Measurements from ENCODE around the gene ZGRF1. TPM values are rescaled to one million over a fixed set of nuclear protein-coding genes. Genes with fewer than 3 reads are reported as not detected.

The ZGRF1 gene
- total RNA-seq, 4 donors from 2014 or later, result 2.5 to 9.4 (median 6.5) TPM

DNA sequence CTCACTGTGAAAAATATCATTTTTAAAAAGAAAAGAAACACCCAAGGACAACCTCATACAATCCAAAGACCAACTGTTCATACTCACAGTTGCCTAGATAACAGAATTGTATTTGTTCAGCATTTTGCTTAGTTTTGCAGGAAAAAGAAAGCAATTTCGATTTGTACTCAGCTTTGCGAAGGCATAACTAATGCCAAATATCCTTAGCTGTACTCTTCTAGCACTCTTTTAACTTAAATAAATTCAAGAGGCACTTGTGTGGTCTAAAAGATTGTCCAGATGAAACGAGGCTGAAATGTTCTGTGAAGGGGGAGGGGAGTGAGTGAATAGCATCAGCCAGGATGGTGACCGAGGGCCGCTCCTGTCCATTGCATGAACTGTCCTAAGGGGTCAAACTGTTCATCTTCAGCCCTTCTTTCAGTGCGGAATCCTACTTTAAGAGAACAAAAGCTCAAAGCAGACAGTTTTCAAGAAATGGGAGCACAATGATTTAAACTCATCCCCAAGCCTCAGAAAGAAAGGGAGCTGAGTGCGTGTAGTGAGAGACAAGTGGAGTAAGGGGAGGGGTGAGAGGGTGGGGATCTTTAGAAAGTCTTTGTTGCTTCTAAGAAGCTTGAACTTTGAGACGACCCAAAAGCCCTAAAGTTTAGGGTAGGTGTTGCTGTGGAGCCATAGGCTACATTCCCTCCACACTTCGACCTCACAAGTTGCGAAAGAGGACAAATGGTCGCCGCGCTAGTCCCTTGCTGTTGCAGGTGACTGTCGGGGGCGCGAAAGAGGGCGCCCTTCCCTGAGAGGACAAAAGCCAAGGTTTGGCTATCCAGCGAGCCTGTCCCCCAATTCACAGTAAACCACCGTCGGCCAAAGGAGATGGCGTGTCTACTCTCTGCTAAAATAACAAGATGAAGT is 116.8 kb downstream of the ZGRF1 start:
- H3K27me3 ChIP-seq, result peaks cover 2 to 99% of the 10 kb centered on the region in 2 donors
- no peak for DNase-seq (ENCODE audit: low spot score in 2 of 2)
- no peak overlapping the region for H3K27ac ChIP-seq
- TF ChIP-seq EP300 (IDR thresholded peaks at IDR 0.05) (no peak), POLR2A (IDR thresholded peaks at IDR 0.05) (no peak)
- TF ChIP-seq, protein P1, sequence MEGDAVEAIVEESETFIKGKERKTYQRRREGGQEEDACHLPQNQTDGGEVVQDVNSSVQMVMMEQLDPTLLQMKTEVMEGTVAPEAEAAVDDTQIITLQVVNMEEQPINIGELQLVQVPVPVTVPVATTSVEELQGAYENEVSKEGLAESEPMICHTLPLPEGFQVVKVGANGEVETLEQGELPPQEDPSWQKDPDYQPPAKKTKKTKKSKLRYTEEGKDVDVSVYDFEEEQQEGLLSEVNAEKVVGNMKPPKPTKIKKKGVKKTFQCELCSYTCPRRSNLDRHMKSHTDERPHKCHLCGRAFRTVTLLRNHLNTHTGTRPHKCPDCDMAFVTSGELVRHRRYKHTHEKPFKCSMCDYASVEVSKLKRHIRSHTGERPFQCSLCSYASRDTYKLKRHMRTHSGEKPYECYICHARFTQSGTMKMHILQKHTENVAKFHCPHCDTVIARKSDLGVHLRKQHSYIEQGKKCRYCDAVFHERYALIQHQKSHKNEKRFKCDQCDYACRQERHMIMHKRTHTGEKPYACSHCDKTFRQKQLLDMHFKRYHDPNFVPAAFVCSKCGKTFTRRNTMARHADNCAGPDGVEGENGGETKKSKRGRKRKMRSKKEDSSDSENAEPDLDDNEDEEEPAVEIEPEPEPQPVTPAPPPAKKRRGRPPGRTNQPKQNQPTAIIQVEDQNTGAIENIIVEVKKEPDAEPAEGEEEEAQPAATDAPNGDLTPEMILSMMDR (IDR thresholded peaks at IDR 0.05), result no peak
- peaks cover 0 to 11% (median 1%) of the 10 kb centered on the region in 4 donors for H3K9me3 ChIP-seq
- H3K4me3 ChIP-seq, result no peak overlapping the region
- H3K36me3 ChIP-seq, result no peaks in the 10 kb centered on the region
- peaks cover 0 to 62% (median 29%) of the 10 kb centered on the region in 4 donors for H3K4me1 ChIP-seq
- WGBS, 2 donors, result 6 to 9% methylated on average over 21 of the region's 21 CpGs

DNA sequence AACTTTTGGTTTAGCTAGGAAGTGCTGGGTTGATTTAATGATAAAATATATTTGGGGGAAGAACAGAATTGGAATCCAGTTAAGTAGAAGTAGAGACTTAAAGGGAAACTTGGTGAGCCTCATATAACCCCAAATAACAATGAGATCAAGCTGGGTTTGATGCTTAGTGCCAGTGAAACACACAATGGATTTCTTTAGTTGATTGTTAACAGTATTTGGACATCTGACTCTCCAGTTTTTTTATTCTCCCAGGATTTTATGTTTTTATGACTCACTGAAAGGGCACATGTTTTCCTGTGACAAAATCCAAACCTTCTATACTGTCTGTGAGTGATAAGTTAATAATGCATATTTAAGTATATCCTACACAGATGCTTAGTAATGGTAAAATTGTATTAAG is 118.0 kb downstream of the ZGRF1 start:
- H3K4me3 ChIP-seq, result no peak overlapping the region
- H3K9me3 ChIP-seq, result peaks cover 0 to 11% (median 1%) of the 10 kb centered on the region in 4 donors
- H3K4me1 ChIP-seq, result peaks cover 0 to 68% (median 33%) of the 10 kb centered on the region in 4 donors
- TF ChIP-seq EP300 (IDR thresholded peaks at IDR 0.05) (no peak), POLR2A (IDR thresholded peaks at IDR 0.05) (no peak)
- TF ChIP-seq, protein P1 (IDR thresholded peaks at IDR 0.05), result no peak
- H3K27me3 ChIP-seq, result peaks cover 2 to 99% of the 10 kb centered on the region in 2 donors
- no peak overlapping the region for H3K27ac ChIP-seq
- DNase-seq (ENCODE audit: low spot score in 2 of 2), result no peak
- no peaks in the 10 kb centered on the region for H3K36me3 ChIP-seq

DNA sequence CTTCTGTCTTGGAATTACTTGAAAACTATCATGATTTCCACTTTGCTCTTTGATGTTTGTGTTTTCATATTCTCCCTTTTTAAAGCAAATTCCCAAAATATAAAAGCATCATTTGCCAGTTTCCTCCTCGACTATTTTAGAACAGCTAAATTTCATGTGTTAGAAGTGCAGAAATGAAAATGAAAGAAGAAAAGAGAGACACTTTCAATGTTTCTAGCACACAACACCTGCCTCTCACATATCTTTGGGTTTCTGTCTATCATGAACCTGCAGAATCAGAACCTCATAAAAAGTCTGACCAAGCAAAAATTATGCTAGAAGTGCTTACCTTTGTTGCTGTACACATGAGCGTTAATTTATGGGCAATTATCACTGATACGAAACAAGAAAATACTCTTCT is 118.8 kb downstream of the ZGRF1 start:
- Histone ChIP-seq H3K9me3 (peaks cover 0 to 11% (median 1%) of the 10 kb centered on the region in 4 donors), H3K4me3 (no peak overlapping the region), H3K36me3 (no peaks in the 10 kb centered on the region), H3K27me3 (peaks cover 2 to 99% of the 10 kb centered on the region in 2 donors), H3K27ac (no peak overlapping the region), H3K4me1 (peaks cover 0 to 60% (median 30%) of the 10 kb centered on the region in 4 donors)
- no peak for DNase-seq (ENCODE audit: low spot score in 2 of 2)
- TF ChIP-seq, protein P1 (IDR thresholded peaks at IDR 0.05), result no peak
- TF ChIP-seq EP300 (IDR thresholded peaks at IDR 0.05) (no peak), POLR2A (IDR thresholded peaks at IDR 0.05) (no peak)
- WGBS, 2 donors, result 33% methylated on average over 3 of the region's 3 CpGs

DNA sequence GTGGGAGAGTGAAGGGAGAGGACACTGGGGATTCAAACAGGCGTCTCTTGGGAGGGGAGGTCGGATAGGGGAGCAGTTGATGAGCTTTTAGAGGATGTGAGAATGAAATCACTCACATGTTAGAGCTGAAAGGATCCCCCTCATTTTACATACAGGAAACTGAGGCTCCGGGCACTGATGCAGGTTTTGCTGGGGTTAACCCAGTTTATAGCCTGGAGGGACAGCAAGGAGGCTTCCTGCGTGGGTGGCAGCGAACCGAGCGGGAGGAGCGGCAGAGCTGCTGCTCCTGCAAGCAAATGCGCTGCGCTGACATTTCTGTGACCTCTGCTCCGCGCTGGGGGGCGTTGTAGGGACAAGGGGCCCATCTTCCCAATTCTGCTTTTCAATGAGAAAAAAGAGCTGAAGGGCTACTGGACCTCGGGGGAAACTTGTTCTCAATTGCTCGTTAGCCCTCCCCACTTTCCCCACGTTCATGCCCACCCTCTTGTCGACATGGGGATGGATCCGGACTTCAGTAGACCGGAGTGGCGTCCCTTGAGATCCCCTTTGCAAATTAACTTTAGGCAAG is 119.6 kb downstream of the ZGRF1 start:
- H3K27me3 ChIP-seq, result peaks cover 2 to 99% of the 10 kb centered on the region in 2 donors
- H3K36me3 ChIP-seq, result no peaks in the 10 kb centered on the region
- peaks cover 0 to 11% (median 1%) of the 10 kb centered on the region in 4 donors for H3K9me3 ChIP-seq
- H3K27ac ChIP-seq, result no peak overlapping the region
- H3K4me3 ChIP-seq, result peak overlapping the region in 1 of 4 donors; percentile 55
- H3K4me1 ChIP-seq, result peaks cover 0 to 57% (median 26%) of the 10 kb centered on the region in 4 donors
- 4% methylated on average over 20 of the region's 20 CpGs for WGBS, 2 donors
- no peak for TF ChIP-seq POLR2A (IDR thresholded peaks at IDR 0.05)
- TF ChIP-seq EP300 (IDR thresholded peaks at IDR 0.05), result no peak
- TF ChIP-seq, protein P1 (IDR thresholded peaks at IDR 0.05), result no peak
- no peak for DNase-seq (ENCODE audit: low spot score in 2 of 2)

Data from tibial nerve (tissue), 4 donors.